Fibroblast of peridontal ligament (primary cell): ENCODE measurements around the gene AAMP.
"Not testable (repeated sequence)": the region's sequence is repeated elsewhere in the genome, so short reads cannot be mapped to it uniquely, and the experiment has no call there.

Experiments used
- DNase-seq: peaks from one replicate; pipeline ENCODE4 v3.0.0-alpha.2; 2010; ENCODE audit errors: extremely low read depth

The AAMP gene

GRCh38 chr2:218274586-218274985 lies 4.6 kb upstream of the AAMP start:
- DNase-seq = no peak

- no peak for DNase-seq
Observed at GRCh38 chr2:218273908-218274249, 3.9 kb upstream of the AAMP start.

- not testable (repeated sequence) for DNase-seq
Observed at GRCh38 chr2:218273214-218273907, 3.4 kb upstream of the AAMP start.

GRCh38 chr2:218272531-218273212 lies 2.7 kb upstream of the AAMP start:
- peak; percentile 93 for DNase-seq

GRCh38 chr2:218271865-218272530 lies 2.1 kb upstream of the AAMP start:
- DNase-seq = no peak

- DNase-seq = no peak
Observed at GRCh38 chr2:218271487-218271797, 1.5 kb upstream of the AAMP start.

GRCh38 chr2:218270721-218271486 lies 967 bp upstream of the AAMP start:
- DNase-seq = peak; percentile 22

- no peak for DNase-seq
Observed at GRCh38 chr2:218267259-218267658, 2.7 kb downstream of the AAMP start.

GRCh38 chr2:218266316-218266979 lies 3.5 kb downstream of the AAMP start:
- no peak for DNase-seq

- no peak for DNase-seq
Observed at GRCh38 chr2:218265626-218266025, 4.3 kb downstream of the AAMP start.

GRCh38 chr2:218264773-218265561 lies 5.0 kb downstream of the AAMP start:
- DNase-seq = no peak

GRCh38 chr2:218263817-218264641 lies 5.9 kb downstream of the AAMP start:
- DNase-seq = no peak

GRCh38 chr2:218262631-218263586 lies 7.0 kb downstream of the AAMP start:
- DNase-seq = no peak

GRCh38 chr2:218262237-218262600 lies 7.7 kb downstream of the AAMP start:
- no peak for DNase-seq

GRCh38 chr2:218261423-218262236 lies 8.3 kb downstream of the AAMP start:
- DNase-seq = no peak

- DNase-seq = no peak
Observed at GRCh38 chr2:218260742-218261422, 9.1 kb downstream of the AAMP start, which contains the start of gene GPBAR1. TSS of gene GPBAR1 (plus strand) at chr2:218261015. CDS start at chr2:218262725, 1,710 bp downstream.

GRCh38 chr2:218260166-218260565 lies 9.8 kb downstream of the AAMP start:
- DNase-seq = no peak
